Measurements from ENCODE around the gene U2SURP.

Gene U2SURP

GRCh38 chr3:142953443-142953842 lies 47.9 kb upstream of the U2SURP start:
- no peak for TF ChIP-seq CTCF (IDR thresholded peaks at IDR 0.05; ENCODE audit: low read depth, low read length, poor library complexity, severe bottlenecking)
- no peak for TF ChIP-seq EZH2phosphoT487 (IDR thresholded peaks at IDR 0.05; ENCODE audit: borderline replicate concordance, low read length)
- no peaks in the 10 kb centered on the region for H3K9me3 ChIP-seq (ENCODE audit: control insufficient read depth, insufficient read depth, low read length)
- peaks cover 29% of the 10 kb centered on the region for H3K27me3 ChIP-seq (ENCODE audit: control insufficient read depth, low read length)
- no peak overlapping the region for H3K4me2 ChIP-seq (ENCODE audit: low read length)
- H3K36me3 ChIP-seq (ENCODE audit: control insufficient read depth, low read length): no peaks in the 10 kb centered on the region
- no peaks in the 10 kb centered on the region for H3K4me1 ChIP-seq (ENCODE audit: control insufficient read depth, low read length)
- no peak overlapping the region for H3K27ac ChIP-seq (ENCODE audit: low read depth, low read length)
- no peaks in the 10 kb centered on the region for H4K20me1 ChIP-seq (ENCODE audit: control insufficient read depth, insufficient read depth, low read depth, low read length)
- no peak overlapping the region for H3K4me3 ChIP-seq (ENCODE audit: low read length)
- H3K79me2 ChIP-seq (ENCODE audit: control insufficient read depth, low read length): no peaks in the 10 kb centered on the region
- H3K9me2 ChIP-seq (replicated peaks; ENCODE audit: control insufficient read depth, low read length): no peaks in the 10 kb centered on the region
- H3F3A ChIP-seq (ENCODE audit: control insufficient read depth, insufficient read depth): no peaks in the 10 kb centered on the region

GRCh38 chr3:142958707-142959106 lies 42.7 kb upstream of the U2SURP start:
- Histone ChIP-seq H4K20me1 (ENCODE audit: control insufficient read depth, insufficient read depth, low read depth, low read length) (no peaks in the 10 kb centered on the region), H3K9me2 (replicated peaks; ENCODE audit: control insufficient read depth, low read length) (no peaks in the 10 kb centered on the region), H3K27ac (ENCODE audit: low read depth, low read length) (no peak overlapping the region), H3K27me3 (ENCODE audit: control insufficient read depth, low read length) (peaks cover 38% of the 10 kb centered on the region), H3K36me3 (ENCODE audit: control insufficient read depth, low read length) (no peaks in the 10 kb centered on the region), H3K4me3 (ENCODE audit: low read length) (no peak overlapping the region), H3F3A (ENCODE audit: control insufficient read depth, insufficient read depth) (no peaks in the 10 kb centered on the region), H3K9me3 (ENCODE audit: control insufficient read depth, insufficient read depth, low read length) (peaks cover 4% of the 10 kb centered on the region; the same call in 1 of the 2 replicates), H3K79me2 (ENCODE audit: control insufficient read depth, low read length) (no peaks in the 10 kb centered on the region), H3K4me2 (ENCODE audit: low read length) (no peak overlapping the region), H3K4me1 (ENCODE audit: control insufficient read depth, low read length) (no peaks in the 10 kb centered on the region)
- TF ChIP-seq EZH2phosphoT487 (IDR thresholded peaks at IDR 0.05; ENCODE audit: borderline replicate concordance, low read length) (no peak), CTCF (IDR thresholded peaks at IDR 0.05; ENCODE audit: low read depth, low read length, poor library complexity, severe bottlenecking) (no peak)

GRCh38 chr3:142960322-142960850 lies 41.0 kb upstream of the U2SURP start:
- Histone ChIP-seq H3K4me2 (ENCODE audit: low read length) (no peak overlapping the region), H3F3A (ENCODE audit: control insufficient read depth, insufficient read depth) (no peaks in the 10 kb centered on the region), H3K4me1 (ENCODE audit: control insufficient read depth, low read length) (no peaks in the 10 kb centered on the region), H3K9me2 (replicated peaks; ENCODE audit: control insufficient read depth, low read length) (no peaks in the 10 kb centered on the region), H3K27ac (ENCODE audit: low read depth, low read length) (no peak overlapping the region), H3K79me2 (ENCODE audit: control insufficient read depth, low read length) (no peaks in the 10 kb centered on the region), H3K9me3 (ENCODE audit: control insufficient read depth, insufficient read depth, low read length) (peaks cover 4% of the 10 kb centered on the region; the same call in 1 of the 2 replicates), H3K27me3 (ENCODE audit: control insufficient read depth, low read length) (peaks cover 32% of the 10 kb centered on the region), H4K20me1 (ENCODE audit: control insufficient read depth, insufficient read depth, low read depth, low read length) (no peaks in the 10 kb centered on the region), H3K4me3 (ENCODE audit: low read length) (no peak overlapping the region), H3K36me3 (ENCODE audit: control insufficient read depth, low read length) (no peaks in the 10 kb centered on the region)
- no peak for TF ChIP-seq CTCF (IDR thresholded peaks at IDR 0.05; ENCODE audit: low read depth, low read length, poor library complexity, severe bottlenecking)
- TF ChIP-seq EZH2phosphoT487 (IDR thresholded peaks at IDR 0.05; ENCODE audit: borderline replicate concordance, low read length): no peak

All from DOHH2 (cell line).